ENCODE results near the gene LINC01488. TPM values are rescaled to one million over a fixed set of nuclear protein-coding genes. Genes with fewer than 3 reads are reported as not detected.

Gene LINC01488
- total and polyA plus RNA-seq, 9 donors: not detected

- Histone ChIP-seq H3K4me3 (no peak overlapping the region), H3K36me3 (no peaks in the 10 kb centered on the region), H3K27ac (no peak overlapping the region), H3K27me3 (no peaks in the 10 kb centered on the region), H3K9me3 (no peaks in the 10 kb centered on the region), H3K4me1 (ENCODE audit: insufficient read depth) (no peaks in the 10 kb centered on the region)
- TF ChIP-seq POLR2A (IDR thresholded peaks at IDR 0.05): no peak
- no peak for TF ChIP-seq CTCF (IDR thresholded peaks at IDR 0.05)
- TF ChIP-seq EP300 (IDR thresholded peaks at IDR 0.05): no peak
- DNase-seq: peak in 1 of 5 donors; percentile 20
- 79 to 87% (median 80%) methylated on average over 25 to 30 of the region's 30 CpGs for WGBS, 3 donors
- intact Hi-C loops (cut with DNase I): no loop called here
Measured at GRCh38 chr11:69540118-69541000, 58.9 kb downstream of the LINC01488 start.

- Histone ChIP-seq H3K4me3 (no peak overlapping the region), H3K27me3 (no peaks in the 10 kb centered on the region), H3K36me3 (no peaks in the 10 kb centered on the region), H3K4me1 (ENCODE audit: insufficient read depth) (no peaks in the 10 kb centered on the region), H3K9me3 (no peaks in the 10 kb centered on the region), H3K27ac (no peak overlapping the region)
- TF ChIP-seq CTCF (IDR thresholded peaks at IDR 0.05) (no peak), EP300 (IDR thresholded peaks at IDR 0.05) (no peak), POLR2A (IDR thresholded peaks at IDR 0.05) (no peak)
- intact Hi-C loops (cut with DNase I): no loop called here
- DNase-seq: no peak
- 72 to 90% (median 83%) methylated on average over 5 of the region's 5 CpGs for WGBS, 3 donors
Measured at GRCh38 chr11:69541001-69541285, 59.5 kb downstream of the LINC01488 start.

GRCh38 chr11:69541501-69542313 is 60.2 kb downstream of the LINC01488 start:
- no peak for DNase-seq
- no peak overlapping the region for H3K4me3 ChIP-seq
- no peak for TF ChIP-seq POLR2A (IDR thresholded peaks at IDR 0.05)
- no peak for TF ChIP-seq EP300 (IDR thresholded peaks at IDR 0.05)
- TF ChIP-seq CTCF (IDR thresholded peaks at IDR 0.05): no peak
- WGBS, 3 donors: 48 to 60% (median 55%) methylated on average over 8 of the region's 8 CpGs
- no peaks in the 10 kb centered on the region for H3K27me3 ChIP-seq
- no peak overlapping the region for H3K27ac ChIP-seq
- no peaks in the 10 kb centered on the region for H3K9me3 ChIP-seq
- no peaks in the 10 kb centered on the region for H3K4me1 ChIP-seq (ENCODE audit: insufficient read depth)
- H3K36me3 ChIP-seq: no peaks in the 10 kb centered on the region
- intact Hi-C loops (cut with DNase I): no loop called here

- Histone ChIP-seq H3K4me3 (no peak overlapping the region), H3K36me3 (no peaks in the 10 kb centered on the region), H3K27me3 (no peaks in the 10 kb centered on the region), H3K4me1 (ENCODE audit: insufficient read depth) (no peaks in the 10 kb centered on the region), H3K9me3 (no peaks in the 10 kb centered on the region), H3K27ac (no peak overlapping the region)
- WGBS, 3 donors: 84 to 90% (median 88%) methylated on average over 42 of the region's 42 CpGs
- DNase-seq: no peak
- intact Hi-C loops (cut with DNase I): no loop called here
- no peak for TF ChIP-seq EP300 (IDR thresholded peaks at IDR 0.05)
- no peak for TF ChIP-seq POLR2A (IDR thresholded peaks at IDR 0.05)
- no peak for TF ChIP-seq CTCF (IDR thresholded peaks at IDR 0.05)
Measured at GRCh38 chr11:69542314-69543168, 61.1 kb downstream of the LINC01488 start.

All from ovary (tissue), 9 donors.